Mesodermal cell (in vitro differentiated cells): ENCODE measurements around the gene CHAF1A.
A peak's percentile ranks its signal among the peaks of the same experiment; 100 is the strongest.

Experiments
- H3K27ac ChIP-seq: 2 replicates; pipeline ENCODE4 v1.7.0; 2013; ENCODE audit warnings: mild to moderate bottlenecking, low read depth, low read length, moderate library complexity; ENCODE audit not compliant: severe bottlenecking
- H3K36me3 ChIP-seq: 2 replicates; pipeline ENCODE4 v1.7.1; 2013; ENCODE audit warnings: mild to moderate bottlenecking, low read length, moderate library complexity; ENCODE audit not compliant: control insufficient read depth, insufficient read depth
- H3K4me1 ChIP-seq: one replicate; pipeline ENCODE4 v1.7.1; 2013; ENCODE audit warnings: mild to moderate bottlenecking, low read length; ENCODE audit not compliant: insufficient read depth, control insufficient read depth, poor library complexity, severe bottlenecking
- H3K4me3 ChIP-seq: 2 replicates; pipeline ENCODE4 v1.7.0; 2013; ENCODE audit warnings: low read length, control low read depth, mild to moderate bottlenecking; ENCODE audit not compliant: insufficient read depth, poor library complexity, severe bottlenecking; ENCODE audit errors: extremely low read depth
- H3K9me3 ChIP-seq: 2 replicates; pipeline ENCODE4 v1.7.1; 2013; ENCODE audit warnings: mild to moderate bottlenecking, low read length, moderate library complexity; ENCODE audit not compliant: control insufficient read depth
- WGBS, 2 experiments: methylation state at CpG; one replicate each; pipeline ENCODE4 v1.1.5; 2013; ENCODE audit warnings: missing lambda C conversion rate in 2 of 2; ENCODE audit not compliant: insufficient coverage in 2 of 2; 5-methylcytosine and 5-hydroxymethylcytosine counted together

Gene CHAF1A

GRCh38 chr19:4374498-4375163, 27.8 kb upstream of the CHAF1A start:
- Histone ChIP-seq H3K27ac (peak overlapping the region; percentile 90), H3K4me1 (peaks cover 46% of the 10 kb centered on the region)
- 84 to 91% methylated on average over 22 to 23 of the region's 27 CpGs for WGBS, 2 experiments

GRCh38 chr19:4375164-4376027, 27.0 kb upstream of the CHAF1A start:
- WGBS, 2 experiments, result 75 to 81% methylated on average over 13 to 15 of the region's 16 CpGs
- no peaks in the 10 kb centered on the region for H3K9me3 ChIP-seq
- peaks cover 4% of the 10 kb centered on the region for H3K36me3 ChIP-seq
- peak overlapping the region; percentile 90 for H3K27ac ChIP-seq
- H3K4me1 ChIP-seq, result peaks cover 40% of the 10 kb centered on the region
- H3K4me3 ChIP-seq, result no peak overlapping the region

More at GRCh38 chr19:4374498-4375163, 27.8 kb upstream of the CHAF1A start:
- Histone ChIP-seq H3K4me3 (no peak overlapping the region), H3K36me3 (peaks cover 4% of the 10 kb centered on the region), H3K9me3 (no peaks in the 10 kb centered on the region)

- WGBS, 2 experiments, result 83 to 86% methylated on average over 15 to 16 of the region's 16 CpGs
- H3K4me1 ChIP-seq, result peaks cover 40% of the 10 kb centered on the region
These were observed 26.3 kb upstream of the CHAF1A start for GRCh38 chr19:4376028-4376670.

GRCh38 chr19:4376671-4376990, 25.8 kb upstream of the CHAF1A start:
- Histone ChIP-seq H3K27ac (no peak overlapping the region), H3K9me3 (no peaks in the 10 kb centered on the region), H3K4me1 (peaks cover 40% of the 10 kb centered on the region), H3K36me3 (peaks cover 4% of the 10 kb centered on the region), H3K4me3 (no peak overlapping the region)
- WGBS, 2 experiments, result 65 to 69% methylated on average over 7 to 10 of the region's 10 CpGs

More at GRCh38 chr19:4376028-4376670, 26.3 kb upstream of the CHAF1A start:
- Histone ChIP-seq H3K9me3 (no peaks in the 10 kb centered on the region), H3K36me3 (peaks cover 4% of the 10 kb centered on the region), H3K27ac (peak overlapping the region; percentile 90), H3K4me3 (no peak overlapping the region)

- Histone ChIP-seq H3K27ac (no peak overlapping the region), H3K36me3 (peaks cover 4% of the 10 kb centered on the region), H3K9me3 (no peaks in the 10 kb centered on the region), H3K4me1 (peaks cover 40% of the 10 kb centered on the region), H3K4me3 (no peak overlapping the region)
- 88 to 89% methylated on average over 21 to 22 of the region's 23 CpGs for WGBS, 2 experiments
These were observed 25.3 kb upstream of the CHAF1A start for GRCh38 chr19:4376991-4377781.

- WGBS, 2 experiments, result 97 to 98% methylated on average over 11 of the region's 11 CpGs
- H3K4me3 ChIP-seq, result no peak overlapping the region
These were observed 23.6 kb upstream of the CHAF1A start for GRCh38 chr19:4378886-4379285.

GRCh38 chr19:4379383-4380253, 22.8 kb upstream of the CHAF1A start:
- peaks cover 20% of the 10 kb centered on the region for H3K36me3 ChIP-seq
- no peak overlapping the region for H3K27ac ChIP-seq
- H3K4me1 ChIP-seq, result peaks cover 26% of the 10 kb centered on the region
- 83 to 87% methylated on average over 11 to 15 of the region's 20 CpGs for WGBS, 2 experiments
- no peak overlapping the region for H3K4me3 ChIP-seq
- H3K9me3 ChIP-seq, result no peaks in the 10 kb centered on the region

More at GRCh38 chr19:4378886-4379285, 23.6 kb upstream of the CHAF1A start:
- H3K36me3 ChIP-seq, result peaks cover 12% of the 10 kb centered on the region
- no peak overlapping the region for H3K27ac ChIP-seq
- peaks cover 33% of the 10 kb centered on the region for H3K4me1 ChIP-seq
- no peaks in the 10 kb centered on the region for H3K9me3 ChIP-seq

- H3K4me1 ChIP-seq, result peaks cover 19% of the 10 kb centered on the region
- WGBS, 2 experiments, result 90% methylated on average over 11 to 14 of the region's 17 CpGs
- peaks cover 25% of the 10 kb centered on the region for H3K36me3 ChIP-seq
- no peak overlapping the region for H3K4me3 ChIP-seq
- no peak overlapping the region for H3K27ac ChIP-seq
- no peaks in the 10 kb centered on the region for H3K9me3 ChIP-seq
These were observed 22.1 kb upstream of the CHAF1A start for GRCh38 chr19:4380254-4380727.

GRCh38 chr19:4385291-4386040, 17.0 kb upstream of the CHAF1A start:
- H3K4me3 ChIP-seq, result no peak overlapping the region
- H3K9me3 ChIP-seq, result no peaks in the 10 kb centered on the region
- peaks cover 11% of the 10 kb centered on the region for H3K4me1 ChIP-seq
- H3K36me3 ChIP-seq, result peaks cover 52% of the 10 kb centered on the region
- no peak overlapping the region for H3K27ac ChIP-seq
- WGBS, 2 experiments, result 88 to 93% methylated on average over 12 to 14 of the region's 15 CpGs
